Testis (tissue), 3 donors: ENCODE results near the gene ZNF777. TPM values are rescaled to one million over a fixed set of nuclear protein-coding genes. Genes with fewer than 3 reads are reported as not detected.
"Not testable (repeated sequence)": the region's sequence is repeated elsewhere in the genome, so short reads cannot be mapped to it uniquely, and the experiment has no call there.

Experiments used
- DNase-seq: peaks from one replicate; pipeline ENCODE4 v3.0.0-alpha.2; 2019
- H3K27ac ChIP-seq, 2 donors: fragments of 200-600 bp; sonication (generic); one replicate each; pipeline ENCODE4 v1.5.1; 2019
- H3K27me3 ChIP-seq: fragments of 200-600 bp; sonication (generic); one replicate; pipeline ENCODE4 v1.5.1; 2019
- H3K36me3 ChIP-seq: fragments of 200-600 bp; sonication (generic); one replicate; pipeline ENCODE4 v1.5.1; 2017; ENCODE audit warnings: low read depth; ENCODE audit errors: missing control alignments
- H3K4me1 ChIP-seq: fragments of 200-600 bp; sonication (generic); one replicate; pipeline ENCODE4 v1.5.1; 2019
- H3K4me3 ChIP-seq, 2 donors: fragments of 200-600 bp; sonication (generic); one replicate each; pipeline ENCODE4 v1.5.1; 2017 to 2019
- H3K9me3 ChIP-seq: fragments of 200-600 bp; sonication (generic); one replicate; pipeline ENCODE4 v1.5.1; 2017
- CTCF ChIP-seq, 3 experiments: fragments of 450-650 bp in 2 of 3; fragments of 200-600 bp in 1 of 3; sonication (generic) in 1 of 3; IDR thresholded peaks; one replicate each; pipeline ENCODE4 v1.5.1; 2016 to 2019; ENCODE audit warnings: antibody characterized with exemption in 3 of 3, mild to moderate bottlenecking in 2 of 3, moderate library complexity in 1 of 3
- POLR2A ChIP-seq: fragments of 450-650 bp; IDR thresholded peaks from one replicate; pipeline ENCODE4 v1.6.1; 2017; ENCODE audit warnings: antibody characterized with exemption, mild to moderate bottlenecking, moderate library complexity
- WGBS, 2 donors: methylation state at CpG; one replicate each; pipeline ENCODE4 v1.1.5; 2018; 5-methylcytosine and 5-hydroxymethylcytosine counted together
- intact Hi-C: fragments of 100-400 bp; cut with DNase I; formaldehyde crosslinking; loops from one replicate; pipeline ENCODE4 v1.15.1; 2023; ENCODE audit warnings: low total_unique reads
- polyA plus RNA-seq: library from polyadenylated mRNA; stranded (reverse); fragments of 350-450 nt; fragmentation: Illumina TruSeq; extraction: RNeasy Lipid Tissue Mini Kit (QIAGEN cat#74804); gene quantifications from one replicate; pipeline ENCODE4 v1.2.3, GENCODE V29; 2014; ENCODE audit warnings: low read depth, low replicate concordance; ENCODE audit not compliant: insufficient read depth
- total RNA-seq, 2 donors: library from RNA; depleted of rRNA; stranded (reverse); fragments of >200 nt; gene quantifications; one replicate each; pipeline ENCODE4 v1.2.3, GENCODE V29; 2016

Gene ZNF777
- total and polyA plus RNA-seq, 3 donors from 2014 or later: 15.4 to 25.0 (median 19.4) TPM

GRCh38 chr7:149495785-149496641 lies 35.2 kb upstream of the ZNF777 start:
- Histone ChIP-seq H3K27me3 (no peaks in the 10 kb centered on the region), H3K9me3 (no peaks in the 10 kb centered on the region), H3K4me1 (peaks cover 10% of the 10 kb centered on the region), H3K4me3 (peak overlapping the region; percentile 81), H3K27ac (peak overlapping the region; percentile 15 to 86), H3K36me3 (no peaks in the 10 kb centered on the region)
- intact Hi-C loops: no loop called here
- DNase-seq: peak; percentile 85
- TF ChIP-seq POLR2A: no peak
- no peak for TF ChIP-seq CTCF (IDR thresholded peaks at IDR 0.05)
- 28 to 36% methylated on average over 10 to 13 of the region's 13 CpGs for whole genome bisulfite sequencing, 2 donors

- no peak for DNase-seq
- TF ChIP-seq POLR2A: no peak
- TF ChIP-seq CTCF (IDR thresholded peaks at IDR 0.05): no peak
- intact Hi-C loops: no loop called here
- no peaks in the 10 kb centered on the region for H3K27me3 ChIP-seq
- H3K36me3 ChIP-seq: no peaks in the 10 kb centered on the region
- H3K27ac ChIP-seq: peak overlapping the region in 1 of 2 donors; percentile 15
- no peak overlapping the region for H3K4me3 ChIP-seq
- 83 to 86% methylated on average over 6 of the region's 6 CpGs for WGBS, 2 donors
- no peaks in the 10 kb centered on the region for H3K9me3 ChIP-seq
- peaks cover 10% of the 10 kb centered on the region for H3K4me1 ChIP-seq
Measured at GRCh38 chr7:149494738-149495368, 34.0 kb upstream of the ZNF777 start.

DNA sequence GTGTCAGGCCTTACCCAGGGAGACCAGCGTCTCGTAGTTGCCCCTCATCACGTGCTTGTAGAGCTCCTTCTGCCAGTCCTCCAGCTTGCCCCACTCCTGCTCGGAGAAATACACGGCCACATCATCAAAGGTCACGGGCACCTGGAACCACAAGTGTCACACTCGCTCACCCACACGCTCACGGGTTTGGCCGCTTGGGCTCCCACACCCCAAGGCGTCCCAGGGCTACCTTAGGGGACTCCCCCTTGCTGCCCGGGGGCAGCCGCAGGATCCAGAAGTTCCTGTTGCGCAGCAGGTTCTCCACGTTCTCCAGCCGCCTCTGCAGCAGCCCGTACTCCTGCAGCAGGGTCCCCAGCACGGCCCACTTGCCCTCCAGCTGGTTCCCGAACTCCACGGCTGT lies 33.1 kb upstream of the ZNF777 start:
- WGBS, 2 donors: 86 to 94% methylated on average over 11 to 20 of the region's 20 CpGs
- H3K9me3 ChIP-seq, H3K4me3 ChIP-seq, intact Hi-C loops, H3K36me3 ChIP-seq, H3K27ac ChIP-seq, H3K27me3 ChIP-seq, H3K4me1 ChIP-seq, DNase-seq: not testable (repeated sequence)

- H3K4me1 ChIP-seq: peaks cover 10% of the 10 kb centered on the region
- no peaks in the 10 kb centered on the region for H3K27me3 ChIP-seq
- DNase-seq: no peak
- H3K36me3 ChIP-seq: no peaks in the 10 kb centered on the region
- intact Hi-C loops: no loop called here
- H3K4me3 ChIP-seq: no peak overlapping the region
- no peak overlapping the region for H3K27ac ChIP-seq
- 91 to 94% methylated on average over 9 of the region's 9 CpGs for WGBS, 2 donors
- H3K9me3 ChIP-seq: no peaks in the 10 kb centered on the region
- TF ChIP-seq CTCF (IDR thresholded peaks at IDR 0.05) (no peak), POLR2A (no peak)
Measured at GRCh38 chr7:149493366-149493765, 32.5 kb upstream of the ZNF777 start.

DNA sequence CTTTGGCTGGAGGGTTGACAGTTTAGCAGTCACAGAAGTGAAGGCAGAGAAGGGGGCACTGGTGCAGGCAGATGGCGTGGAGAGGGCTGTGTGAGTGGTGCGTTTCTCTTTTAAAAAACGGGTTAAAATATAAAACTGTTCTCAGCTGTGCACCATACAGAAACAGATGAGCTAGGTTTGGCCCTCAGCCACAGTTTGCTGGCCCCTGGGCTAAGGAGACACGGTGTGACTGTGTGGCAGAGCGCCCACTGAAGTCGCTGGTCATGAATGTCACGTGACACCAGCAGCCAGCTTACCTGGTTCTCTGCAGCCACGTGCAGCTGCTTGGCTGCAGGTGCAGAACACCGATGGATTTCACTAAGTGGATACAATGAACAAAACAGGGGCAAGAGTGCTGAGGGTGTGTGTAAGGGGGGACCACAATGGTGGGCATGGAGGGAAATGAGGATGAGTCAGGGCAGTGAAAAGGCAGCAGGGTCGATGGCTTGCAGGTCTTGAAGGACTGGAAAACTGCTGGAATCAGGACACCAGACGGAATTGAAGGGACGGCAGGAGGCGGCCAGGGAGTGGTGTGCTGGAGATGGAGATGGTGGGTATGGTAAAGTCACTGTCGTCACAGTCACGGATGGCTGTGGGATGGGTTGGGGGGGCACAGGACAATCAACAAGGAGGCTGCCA lies 29.4 kb upstream of the ZNF777 start:
- Histone ChIP-seq H3K27me3 (no peaks in the 10 kb centered on the region), H3K27ac (no peak overlapping the region), H3K4me1 (no peaks in the 10 kb centered on the region), H3K9me3 (no peaks in the 10 kb centered on the region), H3K36me3 (no peaks in the 10 kb centered on the region), H3K4me3 (no peak overlapping the region)
- WGBS, 2 donors: 91% methylated on average over 15 of the region's 15 CpGs
- no peak for DNase-seq
- intact Hi-C loops: no loop called here
- no peak for TF ChIP-seq CTCF (IDR thresholded peaks at IDR 0.05)
- TF ChIP-seq POLR2A: no peak
